Kidney tubule cell (primary cell): ENCODE data around the gene ARHGAP12.
A peak's percentile ranks its signal among the peaks of the same experiment; 100 is the strongest.

ENCODE experiments used
- DNase-seq: peaks from one replicate; pipeline ENCODE4 v3.0.0-alpha.2; 2018; ENCODE audit warnings: low spot score

Gene ARHGAP12

GRCh38 chr10:31769564-31769963, 159.1 kb downstream of the ARHGAP12 start:
- DNase-seq: peak; percentile 76

GRCh38 chr10:31768935-31769334, 159.7 kb downstream of the ARHGAP12 start:
- DNase-seq: peak; percentile 83

GRCh38 chr10:31768467-31768866, 160.2 kb downstream of the ARHGAP12 start:
- no peak for DNase-seq

GRCh38 chr10:31765541-31765940, 163.1 kb downstream of the ARHGAP12 start:
- no peak for DNase-seq

- no peak for DNase-seq
Measured at GRCh38 chr10:31762316-31762715, 166.3 kb downstream of the ARHGAP12 start.

GRCh38 chr10:31761156-31761555, 167.5 kb downstream of the ARHGAP12 start:
- no peak for DNase-seq

GRCh38 chr10:31760674-31761081, 168.0 kb downstream of the ARHGAP12 start:
- peak; percentile 83 for DNase-seq

GRCh38 chr10:31759799-31760626, 168.6 kb downstream of the ARHGAP12 start:
- DNase-seq: peak; percentile 97

- DNase-seq: peak; percentile 80
Measured at GRCh38 chr10:31759124-31759798, 169.4 kb downstream of the ARHGAP12 start.

- no peak for DNase-seq
Measured at GRCh38 chr10:31758495-31758894, 170.1 kb downstream of the ARHGAP12 start.

- no peak for DNase-seq
Measured at GRCh38 chr10:31757831-31758230, 170.8 kb downstream of the ARHGAP12 start.

- DNase-seq: no peak
Measured at GRCh38 chr10:31757386-31757791, 171.2 kb downstream of the ARHGAP12 start.

GRCh38 chr10:31756729-31757110, 171.9 kb downstream of the ARHGAP12 start:
- DNase-seq: no peak

GRCh38 chr10:31756101-31756728, 172.4 kb downstream of the ARHGAP12 start:
- DNase-seq: no peak
